Measurements from ENCODE around the gene IGFBP3. TPM values are rescaled to one million over a fixed set of nuclear protein-coding genes. Genes with fewer than 3 reads are reported as not detected.
A peak's percentile ranks its signal among the peaks of the same experiment; 100 is the strongest.

The IGFBP3 gene
- total and polyA plus RNA-seq, 2 of the 13 experiments (the other 11 are each of a cell fraction or from before 2014, with no cell fraction given), result 57.5 TPM; not detected in 1

GRCh38 chr7:45893996-45894664 is 26.9 kb downstream of the IGFBP3 start (continued):
- TF ChIP-seq ZFYVE20 (CRISPR knock-in tag; IDR thresholded peaks at IDR 0.05; ENCODE audit: borderline replicate concordance, low read depth) (no peak), HINFP (CRISPR knock-in tag; IDR thresholded peaks at IDR 0.05; ENCODE audit: low read depth) (peak; percentile 77; the same call in 1 of the 2 replicates), ZFP36 (IDR thresholded peaks at IDR 0.05; ENCODE audit: borderline replicate concordance, low read depth, low read length, partially characterized antibody) (no peak), ZNF12 (CRISPR knock-in tag; IDR thresholded peaks at IDR 0.05) (no peak), ZNF724P (CRISPR knock-in tag; IDR thresholded peaks at IDR 0.05; ENCODE audit: borderline replicate concordance) (peak; percentile 79; the same call in 1 of the 2 replicates), ZNF256 (CRISPR knock-in tag; conservative IDR thresholded peaks at IDR 0.05) (no peak), YEATS4 (CRISPR knock-in tag; IDR thresholded peaks at IDR 0.05; ENCODE audit: borderline replicate concordance) (no peak), ZNF414 (CRISPR knock-in tag; IDR thresholded peaks at IDR 0.05) (peak; percentile 71), ZNF407 (CRISPR knock-in tag; IDR thresholded peaks at IDR 0.05; ENCODE audit: not compliant biosample characterization) (peak; percentile 88), HOXA9 (CRISPR knock-in tag; IDR thresholded peaks at IDR 0.05; ENCODE audit: borderline replicate concordance) (no peak; the same call in 1 of the 2 replicates), CCDC6 (CRISPR knock-in tag; IDR thresholded peaks at IDR 0.05) (peak; percentile 6; the same call in 1 of the 2 replicates), ZNF225 (CRISPR knock-in tag; IDR thresholded peaks at IDR 0.05) (peak; percentile 33; the same call in 1 of the 2 replicates), ZNF580 (CRISPR knock-in tag; IDR thresholded peaks at IDR 0.05; ENCODE audit: borderline replicate concordance, low read depth) (peak; percentile 62; the same call in 1 of the 2 replicates), CHD4 (IDR thresholded peaks at IDR 0.05; ENCODE audit: borderline replicate concordance, low read length) (no peak), TBX3 (IDR thresholded peaks at IDR 0.05; ENCODE audit: borderline replicate concordance) (no peak), MTF2 (CRISPR knock-in tag; IDR thresholded peaks at IDR 0.05; ENCODE audit: borderline replicate concordance) (no peak), ZNF282 (IDR thresholded peaks at IDR 0.05; ENCODE audit: partially characterized antibody) (no peak), ZNF484 (CRISPR knock-in tag; IDR thresholded peaks at IDR 0.05; ENCODE audit: borderline replicate concordance, low read depth) (no peak)

Measured in HepG2 (cell line).